ENCODE results near the gene COPZ1. TPM values are rescaled to one million over a fixed set of nuclear protein-coding genes. Genes with fewer than 3 reads are reported as not detected.
A peak's percentile ranks its signal among the peaks of the same experiment; 100 is the strongest.

COPZ1 gene
- total and polyA plus RNA-seq, 9 of the 15 experiments (the other 6 are each of a cell fraction or from before 2014, with no cell fraction given), result 137 to 487 (median 233) TPM

GRCh38 chr12:54360717-54361456 is 36.0 kb downstream of the COPZ1 start (continued):
- TF ChIP-seq ZNF699 (CRISPR knock-in tag; IDR thresholded peaks at IDR 0.05; ENCODE audit: insufficient replicate concordance) (no peak), ZNF146 (CRISPR knock-in tag; IDR thresholded peaks at IDR 0.05; ENCODE audit: unreplicated experiment) (no peak), SMARCA4 (IDR thresholded peaks at IDR 0.05) (0 out of 2 replicates have a peak, but pooled peaks have one; percentile 30), ZNF316 (IDR thresholded peaks at IDR 0.05) (no peak), PHB2 (IDR thresholded peaks at IDR 0.05; ENCODE audit: low read depth) (no peak), NFIC (IDR thresholded peaks at IDR 0.05) (no peak), LCOR (CRISPR knock-in tag; IDR thresholded peaks at IDR 0.05) (0 out of 2 replicates have a peak, but pooled peaks have one; percentile 23), TAF1 (IDR thresholded peaks at IDR 0.05; ENCODE audit: control insufficient read depth, extremely low read depth, insufficient read depth, low read length, severe bottlenecking) (no peak), ARNT (IDR thresholded peaks at IDR 0.05) (no peak), ZBTB12 (CRISPR knock-in tag; IDR thresholded peaks at IDR 0.05) (no peak), ESRRA (IDR thresholded peaks at IDR 0.05; ENCODE audit: borderline replicate concordance, low read depth) (no peak), ZNF79 (CRISPR knock-in tag; IDR thresholded peaks at IDR 0.05; ENCODE audit: low read depth) (no peak), ZNF75A (CRISPR knock-in tag; IDR thresholded peaks at IDR 0.05) (no peak), TCF7 (IDR thresholded peaks at IDR 0.05; ENCODE audit: borderline replicate concordance) (no peak), SNIP1 (IDR thresholded peaks at IDR 0.05; ENCODE audit: low read depth) (0 out of 2 replicates have a peak, but pooled peaks have one; percentile 8), CTCFL (IDR thresholded peaks at IDR 0.05; ENCODE audit: borderline replicate concordance, insufficient read depth, low read depth, low read length, poor library complexity, severe bottlenecking) (no peak), CBFA2T3 (IDR thresholded peaks at IDR 0.05) (no peak), RBM14 (IDR thresholded peaks at IDR 0.05; ENCODE audit: borderline replicate concordance, insufficient read depth, low read depth, low read length) (no peak)
